Suprapubic skin (tissue), 4 donors: Measurements from ENCODE around the gene MAST2. TPM values are rescaled to one million over a fixed set of nuclear protein-coding genes. Genes with fewer than 3 reads are reported as not detected.

Experiments used
- DNase-seq, 2 donors: peaks; one replicate each; pipeline ENCODE4 v3.0.0-alpha.2; 2019; ENCODE audit warnings: low spot score in 2 of 2
- H3K27ac ChIP-seq: fragments of 200-600 bp; sonication (generic); one replicate; pipeline ENCODE4 v1.5.1; 2019
- H3K27me3 ChIP-seq: fragments of 200-600 bp; sonication (generic); one replicate; pipeline ENCODE4 v1.5.1; 2019
- H3K36me3 ChIP-seq: fragments of 200-600 bp; sonication (generic); one replicate; pipeline ENCODE4 v1.5.1; 2019
- H3K4me1 ChIP-seq: fragments of 200-600 bp; sonication (generic); one replicate; pipeline ENCODE4 v1.5.1; 2019
- H3K4me3 ChIP-seq: fragments of 200-600 bp; sonication (generic); one replicate; pipeline ENCODE4 v1.5.1; 2019; ENCODE audit warnings: mild to moderate bottlenecking
- H3K9me3 ChIP-seq: fragments of 200-600 bp; sonication (generic); one replicate; pipeline ENCODE4 v1.5.1; 2019
- CTCF ChIP-seq, 2 donors: fragments of 200-600 bp in 1 of 2; fragments of 450-650 bp in 1 of 2; sonication (generic) in 1 of 2; IDR thresholded peaks; one replicate each; pipeline ENCODE4 v1.5.1; 2016 to 2019; ENCODE audit warnings: antibody characterized with exemption in 2 of 2, mild to moderate bottlenecking in 1 of 2, moderate library complexity in 1 of 2
- EP300 ChIP-seq: sonication (generic); formaldehyde crosslinking; IDR thresholded peaks from one replicate; pipeline ENCODE4 v1.6.1; 2017; ENCODE audit warnings: antibody characterized with exemption
- POLR2A ChIP-seq, 2 donors: fragments of 450-650 bp; IDR thresholded peaks; one replicate each; pipeline ENCODE4 v1.6.1; 2017; ENCODE audit warnings: antibody characterized with exemption in 2 of 2, mild to moderate bottlenecking in 2 of 2, moderate library complexity in 2 of 2
- POLR2AphosphoS5 ChIP-seq, 3 donors: sonication (generic); formaldehyde crosslinking; IDR thresholded peaks; one replicate each; pipeline ENCODE4 v1.6.1; 2017; ENCODE audit warnings: antibody characterized with exemption in 3 of 3
- WGBS: methylation state at CpG from one replicate; pipeline ENCODE4 v1.1.5; 2018; 5-methylcytosine and 5-hydroxymethylcytosine counted together
- total RNA-seq, 4 donors: library from RNA; depleted of rRNA; stranded (reverse); fragments of >200 nt; gene quantifications; one replicate each; pipeline ENCODE4 v1.1.0, GENCODE V29; 2016

The MAST2 gene
- total RNA-seq, 4 donors from 2014 or later: 15.4 to 21.6 (median 20.1) TPM

GRCh38 chr1:46041551-46041950, 238.1 kb downstream of the MAST2 start:
- no peak overlapping the region for H3K4me3 ChIP-seq
- H3K4me1 ChIP-seq: peaks cover 11% of the 10 kb centered on the region
- H3K9me3 ChIP-seq: no peaks in the 10 kb centered on the region
- no peaks in the 10 kb centered on the region for H3K27me3 ChIP-seq
- 82% methylated on average over 2 of the region's 2 CpGs for WGBS
- TF ChIP-seq POLR2A (IDR thresholded peaks at IDR 0.05) (no peak), CTCF (IDR thresholded peaks at IDR 0.05) (no peak), EP300 (no peak), POLR2AphosphoS5 (IDR thresholded peaks at IDR 0.05) (no peak)
- H3K36me3 ChIP-seq: no peaks in the 10 kb centered on the region
- DNase-seq: no peak
- H3K27ac ChIP-seq: no peak overlapping the region

GRCh38 chr1:46041974-46042373, 238.6 kb downstream of the MAST2 start:
- no peak for DNase-seq
- Histone ChIP-seq H3K36me3 (no peaks in the 10 kb centered on the region), H3K4me3 (no peak overlapping the region), H3K4me1 (peaks cover 7% of the 10 kb centered on the region), H3K27me3 (no peaks in the 10 kb centered on the region), H3K9me3 (no peaks in the 10 kb centered on the region), H3K27ac (no peak overlapping the region)
- TF ChIP-seq POLR2AphosphoS5 (IDR thresholded peaks at IDR 0.05) (no peak), POLR2A (IDR thresholded peaks at IDR 0.05) (no peak), CTCF (IDR thresholded peaks at IDR 0.05) (no peak), EP300 (no peak)

GRCh38 chr1:46043458-46044017, 240.1 kb downstream of the MAST2 start:
- DNase-seq: no peak

GRCh38 chr1:46044116-46044515, 240.7 kb downstream of the MAST2 start:
- TF ChIP-seq POLR2AphosphoS5 (IDR thresholded peaks at IDR 0.05) (no peak), EP300 (no peak), CTCF (IDR thresholded peaks at IDR 0.05) (no peak), POLR2A (IDR thresholded peaks at IDR 0.05) (no peak)
- DNase-seq: no peak
- 74% methylated on average over 5 of the region's 5 CpGs for WGBS
- Histone ChIP-seq H3K9me3 (no peaks in the 10 kb centered on the region), H3K27me3 (no peaks in the 10 kb centered on the region), H3K36me3 (no peaks in the 10 kb centered on the region), H3K27ac (no peak overlapping the region), H3K4me1 (peaks cover 4% of the 10 kb centered on the region), H3K4me3 (no peak overlapping the region)

More at GRCh38 chr1:46043458-46044017, 240.1 kb downstream of the MAST2 start:
- Histone ChIP-seq H3K36me3 (no peaks in the 10 kb centered on the region), H3K27ac (no peak overlapping the region), H3K4me1 (peaks cover 4% of the 10 kb centered on the region), H3K9me3 (no peaks in the 10 kb centered on the region), H3K4me3 (no peak overlapping the region), H3K27me3 (no peaks in the 10 kb centered on the region)
- 67% methylated on average over 11 of the region's 11 CpGs for WGBS
- no peak for TF ChIP-seq POLR2A (IDR thresholded peaks at IDR 0.05)
- TF ChIP-seq EP300: no peak
- no peak for TF ChIP-seq CTCF (IDR thresholded peaks at IDR 0.05)
- no peak for TF ChIP-seq POLR2AphosphoS5 (IDR thresholded peaks at IDR 0.05)

- no peak for DNase-seq
- H3K36me3 ChIP-seq: peaks cover under 1% of the 10 kb centered on the region
- H3K4me1 ChIP-seq: no peaks in the 10 kb centered on the region
- H3K4me3 ChIP-seq: no peak overlapping the region
- H3K27me3 ChIP-seq: no peaks in the 10 kb centered on the region
- TF ChIP-seq EP300: no peak
- TF ChIP-seq POLR2A (IDR thresholded peaks at IDR 0.05): no peak
- TF ChIP-seq POLR2AphosphoS5 (IDR thresholded peaks at IDR 0.05): no peak
- TF ChIP-seq CTCF (IDR thresholded peaks at IDR 0.05): no peak
- H3K27ac ChIP-seq: no peak overlapping the region
- no peaks in the 10 kb centered on the region for H3K9me3 ChIP-seq
- WGBS: 71% methylated on average over 2 of the region's 2 CpGs
Observed at GRCh38 chr1:46053734-46054133, 250.3 kb downstream of the MAST2 start.
